OCI-LY1 (cell line): ENCODE results near the gene CUX1.

Source experiments
- H2AFZ ChIP-seq: fragments of 200-600 bp; sonication (generic), shearing (Covaris generic); 2 replicates; pipeline ENCODE4 v1.6.0; 2014; ENCODE audit warnings: antibody characterized with exemption, mild to moderate bottlenecking, low read length
- H3F3A ChIP-seq: fragments of 200-600 bp; sonication (generic), shearing (Covaris generic); 2 replicates; pipeline ENCODE4 v1.6.0; 2014; ENCODE audit warnings: mild to moderate bottlenecking, antibody characterized with exemption, low read length, moderate library complexity; ENCODE audit not compliant: insufficient read depth
- H3K27ac ChIP-seq: fragments of 200-600 bp; sonication (generic); 2 replicates; pipeline ENCODE4 v1.5.1; 2014; ENCODE audit warnings: low read length, mixed run types, mild to moderate bottlenecking, low read depth; ENCODE audit not compliant: poor library complexity, severe bottlenecking
- H3K27me3 ChIP-seq: fragments of 200-600 bp; sonication (generic); 2 replicates; pipeline ENCODE4 v1.6.0; 2014; ENCODE audit warnings: antibody characterized with exemption, mild to moderate bottlenecking, low read length, moderate library complexity; ENCODE audit not compliant: insufficient read depth
- H3K36me3 ChIP-seq: fragments of 200-600 bp; sonication (generic); 2 replicates; pipeline ENCODE4 v1.6.1; 2014; ENCODE audit warnings: mild to moderate bottlenecking, antibody characterized with exemption, low read length, moderate library complexity, mixed read lengths; ENCODE audit not compliant: insufficient read depth
- H3K4me1 ChIP-seq: fragments of 200-600 bp; sonication (generic); 2 replicates; pipeline ENCODE4 v1.5.1; 2014; ENCODE audit warnings: mild to moderate bottlenecking, low read length, moderate library complexity; ENCODE audit not compliant: insufficient read depth, severe bottlenecking
- H3K4me2 ChIP-seq: fragments of 200-600 bp; sonication (generic), shearing (Covaris generic); 2 replicates; pipeline ENCODE4 v1.6.1; 2014; ENCODE audit warnings: low read length
- H3K4me3 ChIP-seq: fragments of 200-600 bp; sonication (generic); 2 replicates; pipeline ENCODE4 v1.5.1; 2014; ENCODE audit warnings: low read length, low read depth, mild to moderate bottlenecking, mixed read lengths; ENCODE audit not compliant: poor library complexity, severe bottlenecking
- H3K79me2 ChIP-seq: fragments of 200-600 bp; shearing (Covaris generic); 2 replicates; pipeline ENCODE4 v1.6.1; 2016; ENCODE audit warnings: mixed run types, low read length, mixed read lengths; ENCODE audit not compliant: insufficient read depth
- H3K9ac ChIP-seq: fragments of 200-600 bp; sonication (generic), shearing (Covaris generic); 2 replicates; pipeline ENCODE4 v1.6.1; 2014; ENCODE audit warnings: mild to moderate bottlenecking, low read length, mixed read lengths
- H3K9me2 ChIP-seq: fragments of 200-600 bp; sonication (generic), shearing (Covaris generic); 2 replicates; pipeline ENCODE4 v1.6.1; 2014; ENCODE audit warnings: low read depth, mild to moderate bottlenecking, low read length, mixed read lengths
- H3K9me3 ChIP-seq: fragments of 200-600 bp; shearing (Covaris generic); 2 replicates; pipeline ENCODE4 v1.6.1; 2014; ENCODE audit warnings: low read length, mixed read lengths
- H4K20me1 ChIP-seq: fragments of 200-600 bp; sonication (generic), shearing (Covaris generic); 2 replicates; pipeline ENCODE4 v1.6.0; 2016; ENCODE audit warnings: mild to moderate bottlenecking, low read length; ENCODE audit not compliant: insufficient read depth
- CTCF ChIP-seq: fragments of 200-600 bp; sonication (generic), shearing (Covaris generic); IDR thresholded peaks from 2 replicates; pipeline ENCODE4 v1.5.1; 2017; ENCODE audit warnings: mild to moderate bottlenecking, antibody characterized with exemption, low read length, moderate library complexity, mixed read lengths
- EZH2 ChIP-seq: fragments of 200-600 bp; sonication (generic), shearing (Covaris generic); IDR thresholded peaks from 2 replicates; pipeline ENCODE4 v1.8.0; 2017; ENCODE audit warnings: borderline replicate concordance, mixed run types, mild to moderate bottlenecking, antibody characterized with exemption, low read length, moderate library complexity, mixed read lengths

The CUX1 gene

GRCh38 chr7:102312317-102312716 is 494.9 kb downstream of the CUX1 start:
- no peaks in the 10 kb centered on the region for H3K79me2 ChIP-seq
- H3K27ac ChIP-seq: peak overlapping the region; percentile 86
- peak overlapping the region; percentile 2; the same call in 1 of the 2 replicates for H3K9ac ChIP-seq
- H3K4me2 ChIP-seq: peak overlapping the region; percentile 18; the same call in 1 of the 2 replicates
- no peaks in the 10 kb centered on the region for H4K20me1 ChIP-seq
- TF ChIP-seq EZH2 (no peak), CTCF (no peak)
- no peaks in the 10 kb centered on the region for H3K9me2 ChIP-seq
- H3K27me3 ChIP-seq: no peaks in the 10 kb centered on the region
- no peak overlapping the region for H3K4me3 ChIP-seq
- peaks cover 71% of the 10 kb centered on the region for H3K36me3 ChIP-seq
- H2AFZ ChIP-seq: no peak overlapping the region
- H3F3A ChIP-seq: 0 out of 2 replicates have a peak, but pooled peaks cover 2% of the 10 kb centered on the region
- no peaks in the 10 kb centered on the region for H3K9me3 ChIP-seq
- H3K4me1 ChIP-seq: peaks cover 49% of the 10 kb centered on the region

GRCh38 chr7:102313997-102314780 is 496.8 kb downstream of the CUX1 start:
- H3K9ac ChIP-seq: no peak overlapping the region
- H4K20me1 ChIP-seq: no peaks in the 10 kb centered on the region

More at GRCh38 chr7:102313997-102314780, 496.8 kb downstream of the CUX1 start:
- 0 out of 2 replicates have a peak, but pooled peaks cover 2% of the 10 kb centered on the region for H3F3A ChIP-seq
- H3K9me3 ChIP-seq: no peaks in the 10 kb centered on the region
- no peaks in the 10 kb centered on the region for H3K27me3 ChIP-seq
- H3K4me3 ChIP-seq: no peak overlapping the region
- no peaks in the 10 kb centered on the region for H3K79me2 ChIP-seq
- H2AFZ ChIP-seq: no peak overlapping the region
- H3K4me1 ChIP-seq: peaks cover 53% of the 10 kb centered on the region
- no peaks in the 10 kb centered on the region for H3K9me2 ChIP-seq
- H3K4me2 ChIP-seq: no peak overlapping the region
- peak overlapping the region; percentile 86 for H3K27ac ChIP-seq
- TF ChIP-seq EZH2 (no peak), CTCF (no peak)
- H3K36me3 ChIP-seq: peaks cover 71% of the 10 kb centered on the region
